Putamen (tissue), 1 donor: Measurements from ENCODE around the gene ARHGAP22.
"Not testable (repeated sequence)": the region's sequence is repeated elsewhere in the genome, so short reads cannot be mapped to it uniquely, and the experiment has no call there.

Experiments
- DNase-seq: peaks from one replicate; pipeline ENCODE4 v3.0.0-alpha.2; 2016; ENCODE audit warnings: low spot score

Gene ARHGAP22, protein sequence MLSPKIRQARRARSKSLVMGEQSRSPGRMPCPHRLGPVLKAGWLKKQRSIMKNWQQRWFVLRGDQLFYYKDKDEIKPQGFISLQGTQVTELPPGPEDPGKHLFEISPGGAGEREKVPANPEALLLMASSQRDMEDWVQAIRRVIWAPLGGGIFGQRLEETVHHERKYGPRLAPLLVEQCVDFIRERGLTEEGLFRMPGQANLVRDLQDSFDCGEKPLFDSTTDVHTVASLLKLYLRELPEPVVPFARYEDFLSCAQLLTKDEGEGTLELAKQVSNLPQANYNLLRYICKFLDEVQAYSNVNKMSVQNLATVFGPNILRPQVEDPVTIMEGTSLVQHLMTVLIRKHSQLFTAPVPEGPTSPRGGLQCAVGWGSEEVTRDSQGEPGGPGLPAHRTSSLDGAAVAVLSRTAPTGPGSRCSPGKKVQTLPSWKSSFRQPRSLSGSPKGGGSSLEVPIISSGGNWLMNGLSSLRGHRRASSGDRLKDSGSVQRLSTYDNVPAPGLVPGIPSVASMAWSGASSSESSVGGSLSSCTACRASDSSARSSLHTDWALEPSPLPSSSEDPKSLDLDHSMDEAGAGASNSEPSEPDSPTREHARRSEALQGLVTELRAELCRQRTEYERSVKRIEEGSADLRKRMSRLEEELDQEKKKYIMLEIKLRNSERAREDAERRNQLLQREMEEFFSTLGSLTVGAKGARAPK

GRCh38 chr10:48604991-48605508, at the start of gene ARHGAP22:
Gene ARHGAP22 (minus strand): TSS chr10:48605073. CDS start chr10:48604796, 277 bp downstream.
- peak; percentile 57 for DNase-seq

- no peak for DNase-seq
These were observed 49.2 kb upstream of the ARHGAP22 start for GRCh38 chr10:48653944-48654698.

DNA sequence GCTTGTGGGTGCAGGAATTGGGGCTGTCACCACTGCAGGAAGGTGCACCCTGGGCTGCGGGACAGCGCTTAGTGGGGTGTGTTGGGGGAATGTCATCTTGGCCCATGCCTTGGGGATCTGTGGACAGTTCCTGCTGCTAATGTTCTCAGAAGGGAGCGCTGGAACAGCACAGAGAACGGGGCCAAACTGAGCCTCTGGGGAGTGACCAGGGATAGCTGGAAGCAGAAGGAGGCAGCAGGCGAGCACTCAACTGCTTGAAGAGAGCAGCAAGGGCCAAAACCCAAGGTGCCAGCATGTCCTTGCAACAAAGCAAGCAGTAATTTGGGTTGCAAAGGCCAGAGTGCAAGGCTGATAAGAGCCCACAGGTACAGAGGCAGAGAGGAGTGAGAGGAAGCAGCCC, 48.5 kb upstream of the ARHGAP22 start:
- no peak for DNase-seq

DNA sequence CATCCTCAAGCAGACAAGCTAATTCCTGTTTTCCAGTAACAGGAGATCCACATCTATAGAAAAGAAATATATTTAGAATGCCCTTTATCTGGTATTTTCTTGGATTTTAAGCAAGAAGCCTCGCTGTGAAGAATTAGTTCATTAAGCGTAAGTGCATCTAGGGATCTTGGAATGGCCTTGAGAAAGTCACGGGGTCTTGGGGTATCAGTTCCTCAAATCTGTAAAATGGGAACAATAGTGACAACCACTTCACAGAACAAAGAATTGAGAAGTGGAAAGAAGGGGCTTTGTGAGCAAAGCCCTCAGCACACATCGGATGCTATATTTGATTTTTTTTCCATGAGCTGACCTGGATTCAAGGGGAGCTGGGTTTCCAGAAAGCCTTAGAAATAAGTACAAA, 47.5 kb upstream of the ARHGAP22 start:
- no peak for DNase-seq

DNA sequence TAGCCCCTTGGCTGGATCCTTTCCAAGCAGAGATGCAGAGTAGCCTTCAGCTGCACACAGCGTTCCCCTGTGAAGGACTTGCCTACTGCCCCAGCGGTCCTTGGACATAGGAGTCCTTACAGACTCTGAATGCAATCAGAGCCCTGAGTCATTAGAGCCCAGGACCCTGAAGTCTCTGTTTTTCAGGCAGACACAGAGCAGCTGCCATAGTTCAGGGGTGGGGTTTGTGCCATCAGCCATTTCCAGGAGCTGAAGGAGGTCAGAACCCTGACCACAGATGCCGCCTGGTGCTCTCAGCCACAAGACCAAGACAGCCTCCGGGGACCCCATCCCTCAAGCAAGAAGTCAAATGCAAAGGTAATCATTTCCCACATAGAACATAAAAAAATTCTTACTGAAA, 47.0 kb upstream of the ARHGAP22 start:
- DNase-seq, result no peak

- DNase-seq, result no peak
These were observed 46.4 kb upstream of the ARHGAP22 start for GRCh38 chr10:48651293-48651692.

DNA sequence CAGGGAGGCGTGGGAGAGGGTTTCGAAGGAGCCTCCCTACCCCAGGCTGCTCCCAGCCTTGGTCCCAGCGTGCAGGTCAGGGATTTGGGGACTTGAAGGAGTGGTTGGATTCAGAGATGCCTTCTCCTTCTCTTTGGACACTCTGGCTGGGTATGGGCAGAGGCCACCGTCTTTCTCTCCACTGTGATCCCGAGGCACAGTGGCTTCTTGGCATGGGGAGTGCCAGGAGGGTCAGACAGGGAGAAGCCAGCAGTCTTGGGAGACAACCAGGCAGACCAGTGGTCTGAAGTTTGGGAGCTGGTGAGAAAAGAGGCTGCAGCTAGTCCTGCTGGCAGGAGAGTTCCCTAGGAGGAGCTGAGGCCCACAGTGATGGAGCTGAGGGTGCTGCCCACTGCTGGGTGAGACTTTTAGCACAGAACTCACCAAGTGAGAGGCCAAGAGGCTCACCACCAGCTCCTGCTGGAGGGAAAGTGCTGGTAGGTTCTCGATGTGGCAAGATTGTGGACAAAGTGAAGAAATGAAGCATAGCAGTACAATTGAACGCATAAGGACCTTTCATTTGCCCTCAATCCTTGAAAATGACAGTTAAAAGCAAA, 44.6 kb upstream of the ARHGAP22 start:
- peak; percentile 24 for DNase-seq

- no peak for DNase-seq
These were observed 43.5 kb upstream of the ARHGAP22 start for GRCh38 chr10:48648172-48648942.

- DNase-seq, result not testable (repeated sequence)
These were observed 42.2 kb upstream of the ARHGAP22 start for GRCh38 chr10:48647073-48647472.

- no peak for DNase-seq
These were observed 40.7 kb upstream of the ARHGAP22 start for GRCh38 chr10:48645600-48645999.

- DNase-seq, result not testable (repeated sequence)
These were observed 36.3 kb upstream of the ARHGAP22 start for GRCh38 chr10:48641099-48641690.

DNA sequence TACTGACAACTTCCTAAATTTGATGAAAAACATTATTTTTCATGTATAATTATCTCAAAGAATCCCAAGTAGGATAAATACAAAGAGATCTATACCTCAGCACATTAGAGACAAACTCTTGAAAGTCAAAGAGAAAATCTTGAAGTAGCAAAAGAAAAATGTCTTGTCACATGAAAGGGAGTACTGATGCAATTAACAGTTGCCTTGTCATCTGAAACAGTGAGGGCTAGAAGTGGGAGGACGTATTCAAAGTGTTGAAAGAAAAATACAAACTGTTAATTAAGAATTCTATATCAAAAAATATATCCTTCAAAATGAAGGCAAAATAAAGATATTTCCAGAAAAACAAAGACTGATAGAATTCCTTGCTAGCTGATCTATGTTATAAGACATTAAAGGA, 35.5 kb upstream of the ARHGAP22 start:
- no peak for DNase-seq

DNA sequence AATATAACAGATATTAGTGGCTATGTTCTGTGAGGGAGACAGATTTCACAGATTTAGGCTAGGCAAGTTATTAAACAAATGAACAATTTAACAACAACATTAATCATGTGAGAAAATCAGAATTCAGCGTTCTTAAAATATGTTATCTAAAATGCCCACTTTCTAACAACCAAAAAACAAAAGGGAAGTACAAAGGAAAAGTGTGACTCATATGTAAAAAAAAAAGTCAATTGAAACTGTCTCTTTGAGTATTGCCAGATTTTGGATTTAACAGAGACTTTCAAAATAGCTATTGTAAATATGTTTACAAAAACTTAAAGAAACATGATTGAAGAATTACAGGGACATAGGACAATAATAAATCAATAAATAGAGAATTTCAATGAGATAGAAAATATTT, 34.8 kb upstream of the ARHGAP22 start:
- DNase-seq, result no peak

- no peak for DNase-seq
These were observed 34.1 kb upstream of the ARHGAP22 start for GRCh38 chr10:48638739-48639527.

GRCh38 chr10:48638158-48638557, 33.3 kb upstream of the ARHGAP22 start:
- no peak for DNase-seq

- no peak for DNase-seq
These were observed 32.0 kb upstream of the ARHGAP22 start for GRCh38 chr10:48636901-48637300.

DNA sequence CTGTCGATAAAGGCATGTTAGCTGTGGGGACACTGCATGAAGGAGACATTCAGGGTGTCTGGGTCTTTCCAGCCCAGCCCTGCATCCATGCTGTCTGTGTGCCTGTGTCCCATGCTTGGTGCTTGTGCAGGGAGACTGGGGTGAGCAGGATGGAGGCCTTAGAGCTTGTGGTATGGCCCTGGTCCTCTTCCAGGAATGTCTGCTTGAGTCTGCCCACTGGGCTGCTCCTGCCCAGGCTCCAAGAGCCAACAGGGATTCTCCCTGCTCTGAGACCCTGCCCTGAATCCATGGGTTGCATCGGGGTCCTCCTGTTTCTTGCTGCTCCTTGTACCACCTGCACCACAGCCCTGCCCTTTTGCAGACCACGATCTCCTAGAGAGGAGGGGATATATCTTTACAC, 31.4 kb upstream of the ARHGAP22 start:
- no peak for DNase-seq

GRCh38 chr10:48634984-48635557, 30.2 kb upstream of the ARHGAP22 start:
- DNase-seq, result no peak

- peak; percentile 62 for DNase-seq
These were observed 29.5 kb upstream of the ARHGAP22 start for GRCh38 chr10:48634198-48634983.
